Activated CD8-positive, alpha-beta memory T cell treated with anti-CD3 and anti-CD28 coated beads for 4 hours (primary cell): ENCODE results near the gene IFITM10.

ENCODE experiments used
- DNase-seq, 2 donors: peaks; one replicate each; pipeline ENCODE4 v3.0.0-alpha.2; 2020; ENCODE audit warnings: low read depth in 2 of 2

IFITM10 gene

GRCh38 chr11:1740786-1741530, 9.4 kb downstream of the IFITM10 start:
- DNase-seq = no peak

- DNase-seq = no peak
Measured at GRCh38 chr11:1739576-1739975, 10.8 kb downstream of the IFITM10 start.

- no peak for DNase-seq
Measured at GRCh38 chr11:1738380-1738779, 12.0 kb downstream of the IFITM10 start.

GRCh38 chr11:1737080-1737757, 13.2 kb downstream of the IFITM10 start:
- no peak for DNase-seq

GRCh38 chr11:1736447-1736992, 13.9 kb downstream of the IFITM10 start:
- no peak for DNase-seq

GRCh38 chr11:1735271-1735670, 15.1 kb downstream of the IFITM10 start:
- DNase-seq = no peak

GRCh38 chr11:1734641-1735081, 15.7 kb downstream of the IFITM10 start:
- DNase-seq = no peak

- DNase-seq = no peak
Measured at GRCh38 chr11:1733716-1734640, 16.4 kb downstream of the IFITM10 start.

- DNase-seq = no peak
Measured at GRCh38 chr11:1733009-1733715, 17.2 kb downstream of the IFITM10 start.

- no peak for DNase-seq
Measured at GRCh38 chr11:1732418-1733008, 17.9 kb downstream of the IFITM10 start.

GRCh38 chr11:1731451-1732059, 18.8 kb downstream of the IFITM10 start:
- DNase-seq = no peak

GRCh38 chr11:1730059-1730629, 20.3 kb downstream of the IFITM10 start:
- no peak for DNase-seq

GRCh38 chr11:1729692-1730011, 20.7 kb downstream of the IFITM10 start:
- DNase-seq = no peak

GRCh38 chr11:1728931-1729691, 21.3 kb downstream of the IFITM10 start:
- DNase-seq = no peak

- no peak for DNase-seq
Measured at GRCh38 chr11:1728301-1728700, 22.1 kb downstream of the IFITM10 start.

GRCh38 chr11:1727861-1728260, 22.5 kb downstream of the IFITM10 start:
- DNase-seq = no peak

GRCh38 chr11:1727096-1727690, 23.2 kb downstream of the IFITM10 start:
- DNase-seq = no peak

- DNase-seq = no peak
Measured at GRCh38 chr11:1719781-1720180, 30.6 kb downstream of the IFITM10 start.

- DNase-seq = no peak
Measured at GRCh38 chr11:1718326-1718725, 32.1 kb downstream of the IFITM10 start.
